BJ (cell line): Measurements from ENCODE around the gene SULF2. TPM values are rescaled to one million over a fixed set of nuclear protein-coding genes. Genes with fewer than 3 reads are reported as not detected.

Experiments used
- CTCF ChIA-PET: fragments of 350-600 bp; formaldehyde crosslinking; extraction: SDS; loops from one replicate; lab custom pipeline; 2021; ENCODE audit warnings: antibody characterized with exemption, inconsistent platforms; lab: Yijun Ruan, JAX
- POLR2A ChIA-PET: fragments of 300-600 bp; sonication (Branson Sonifier 250); formaldehyde crosslinking; extraction: SDS; loops from one replicate; lab custom pipeline; 2021; ENCODE audit warnings: antibody characterized with exemption; lab: Charles Lee
- DNase-seq: peaks from one replicate; pipeline ENCODE4 v3.0.0-alpha.2; 2011; ENCODE audit warnings: low read depth
- H3K27me3 ChIP-seq: 2 replicates; pipeline ENCODE4 v1.6.0; 2011; ENCODE audit warnings: low read length; ENCODE audit not compliant: control insufficient read depth, insufficient read depth
- H3K36me3 ChIP-seq: 2 replicates; pipeline ENCODE4 v1.5.1; 2011; ENCODE audit warnings: low read length; ENCODE audit not compliant: control insufficient read depth, insufficient read depth
- H3K4me3 ChIP-seq: 2 replicates; pipeline ENCODE4 v1.5.1; 2011; ENCODE audit warnings: low read depth, mild to moderate bottlenecking, control low read depth, low read length
- CTCF ChIP-seq: IDR thresholded peaks from 2 replicates; pipeline ENCODE4 v1.5.1; 2011; ENCODE audit warnings: low read depth, mild to moderate bottlenecking, control low read depth, inconsistent platforms, low read length, moderate library complexity; ENCODE audit not compliant: insufficient read depth
- polyA plus RNA-seq: library from polyadenylated mRNA; depleted of rRNA; stranded (reverse); fragments of >200 nt; gene quantifications from 2 replicates; pipeline ENCODE4 v1.2.3, GENCODE V29; 2011

Gene SULF2
- polyA plus RNA-seq, 1 experiment, result 13.2 TPM

- no peak for DNase-seq
- no peak for TF ChIP-seq CTCF
- Histone ChIP-seq H3K4me3 (no peak overlapping the region), H3K27me3 (no peaks in the 10 kb centered on the region), H3K36me3 (peaks cover 2% of the 10 kb centered on the region; the same call in 1 of the 2 replicates)
- ChIA-PET CTCF (interaction anchor here (2.1 to 10.1 kb wide), 3 partner anchors 12 to 946 kb away, joined by 8 to 157 read pairs (median 34); no protein-coding TSS in a partner anchor), POLR2A (no interaction called here)
These were observed 109.8 kb downstream of the SULF2 start for GRCh38 chr20:47675190-47676142.

GRCh38 chr20:47674686-47675085 lies 110.6 kb downstream of the SULF2 start:
- ChIA-PET CTCF (interaction anchor here (2.1 to 10.1 kb wide), 3 partner anchors 11 to 947 kb away, joined by 8 to 157 read pairs (median 34); no protein-coding TSS in a partner anchor), POLR2A (no interaction called here)
- Histone ChIP-seq H3K36me3 (peaks cover 2% of the 10 kb centered on the region; the same call in 1 of the 2 replicates), H3K27me3 (no peaks in the 10 kb centered on the region), H3K4me3 (no peak overlapping the region)
- TF ChIP-seq CTCF, result no peak
- no peak for DNase-seq

- no peak for DNase-seq
- Histone ChIP-seq H3K27me3 (no peaks in the 10 kb centered on the region), H3K36me3 (peaks cover 2% of the 10 kb centered on the region; the same call in 1 of the 2 replicates), H3K4me3 (no peak overlapping the region)
- TF ChIP-seq CTCF, result no peak
- POLR2A ChIA-PET, result no interaction called here
- CTCF ChIA-PET, result interaction anchor here (1.0 to 10.1 kb wide), 4 partner anchors 11 to 947 kb away, joined by 3 to 157 read pairs (median 21); no protein-coding TSS in a partner anchor
These were observed 111.1 kb downstream of the SULF2 start for GRCh38 chr20:47674145-47674544.

DNA sequence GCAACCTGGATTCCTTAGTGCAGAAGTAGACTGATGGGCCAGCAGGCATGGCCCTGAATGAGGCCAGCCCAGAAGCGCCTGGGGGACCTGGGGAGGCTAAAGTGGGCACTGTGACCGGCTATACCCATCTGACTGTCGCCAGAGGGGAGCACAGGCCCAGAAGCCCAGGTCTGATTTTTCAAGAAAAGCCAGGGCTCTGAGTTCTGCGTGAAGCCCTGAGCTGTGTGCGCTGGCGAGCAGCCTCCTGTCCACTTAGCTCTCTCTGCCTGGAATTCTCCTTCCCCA lies 111.7 kb downstream of the SULF2 start:
- CTCF ChIA-PET, result interaction anchor here (1.0 to 10.1 kb wide), 3 partner anchors 10 to 948 kb away, joined by 3 to 157 read pairs (median 34); no protein-coding TSS in a partner anchor
- TF ChIP-seq CTCF, result no peak
- H3K4me3 ChIP-seq, result no peak overlapping the region
- POLR2A ChIA-PET, result no interaction called here
- no peak for DNase-seq
- H3K36me3 ChIP-seq, result peaks cover 2% of the 10 kb centered on the region; the same call in 1 of the 2 replicates
- H3K27me3 ChIP-seq, result no peaks in the 10 kb centered on the region
